IPS DF 4.7 (cell line): Measurements from ENCODE around the gene ZSWIM4.

ENCODE experiments used
- DNase-seq: peaks from one replicate; pipeline ENCODE4 v3.0.0-alpha.2; 2013; ENCODE audit warnings: low spot score; ENCODE audit errors: extremely low read depth

Gene ZSWIM4

DNA sequence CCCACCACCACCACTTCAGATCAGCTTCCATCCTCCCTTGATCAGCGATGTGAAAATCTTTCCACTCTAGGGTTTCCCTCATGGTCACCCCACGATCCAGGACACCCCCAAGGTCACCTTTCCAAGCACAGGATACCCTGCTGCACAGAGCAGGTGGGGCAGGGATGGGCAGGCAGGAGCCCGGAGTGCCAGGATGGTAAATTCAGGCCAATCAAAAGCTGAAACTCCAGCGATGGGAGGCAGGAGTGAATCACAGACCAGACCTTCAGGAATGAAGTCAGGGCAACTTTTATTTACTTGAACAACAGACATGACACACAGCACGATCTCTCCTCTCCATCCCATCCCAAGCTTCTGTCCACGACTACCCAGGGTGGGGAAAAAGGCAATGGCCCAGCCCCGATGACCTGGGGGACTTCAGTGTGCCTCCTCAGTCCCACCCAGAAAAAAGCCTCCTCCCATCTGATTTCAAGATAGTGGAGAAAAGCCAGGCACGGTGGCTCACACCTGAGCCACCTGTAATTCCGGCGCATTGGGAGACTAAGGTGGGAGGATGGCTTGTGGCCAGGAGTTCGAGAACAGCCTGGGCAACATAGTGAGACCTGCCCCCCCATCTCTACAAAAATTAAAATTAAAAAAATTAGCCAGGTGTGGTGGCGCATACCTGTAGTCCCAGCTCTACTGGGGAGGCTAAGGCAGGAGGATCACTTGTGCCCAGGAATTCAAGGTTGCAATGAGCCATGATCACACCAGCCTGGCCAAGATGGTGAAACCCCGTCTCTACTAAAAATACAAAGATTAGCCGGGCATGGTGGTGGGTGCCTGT is 39.2 kb downstream of the ZSWIM4 start:
- no peak for DNase-seq

- no peak for DNase-seq
Measured at GRCh38 chr19:13835791-13836723, 40.8 kb downstream of the ZSWIM4 start.

DNA sequence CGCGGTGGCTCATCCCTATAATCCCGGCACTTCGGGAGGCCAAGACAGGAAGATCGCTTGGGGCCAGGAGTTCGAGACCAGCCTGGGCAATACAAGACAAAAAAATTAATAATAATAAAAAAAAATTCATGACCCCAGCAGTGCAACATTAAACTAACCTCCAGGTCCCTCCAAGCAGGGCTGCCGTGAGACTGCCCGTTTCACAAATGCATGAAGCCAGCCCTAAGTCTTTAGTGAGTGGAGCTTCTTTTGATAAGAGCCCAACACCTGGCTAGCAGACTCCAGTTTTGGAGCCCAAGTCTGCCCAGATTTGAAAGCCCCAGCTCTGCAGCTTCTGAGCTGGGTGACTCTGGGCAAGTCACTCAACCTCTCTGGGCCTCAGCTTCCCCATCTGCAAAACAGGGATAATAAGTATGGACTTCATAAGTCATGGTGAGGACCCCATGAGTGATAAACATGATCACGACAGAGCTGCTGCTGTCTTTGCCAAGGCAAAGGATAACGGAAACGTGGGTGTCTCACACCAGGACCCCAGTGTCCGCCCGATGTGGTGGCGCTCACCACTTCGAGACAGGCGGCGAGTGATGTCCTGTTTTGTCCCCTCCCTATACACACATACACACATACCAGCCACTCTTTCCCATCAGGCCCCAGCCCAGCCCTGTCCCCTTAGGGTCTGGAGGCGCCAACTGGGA is 43.3 kb downstream of the ZSWIM4 start:
- no peak for DNase-seq

DNA sequence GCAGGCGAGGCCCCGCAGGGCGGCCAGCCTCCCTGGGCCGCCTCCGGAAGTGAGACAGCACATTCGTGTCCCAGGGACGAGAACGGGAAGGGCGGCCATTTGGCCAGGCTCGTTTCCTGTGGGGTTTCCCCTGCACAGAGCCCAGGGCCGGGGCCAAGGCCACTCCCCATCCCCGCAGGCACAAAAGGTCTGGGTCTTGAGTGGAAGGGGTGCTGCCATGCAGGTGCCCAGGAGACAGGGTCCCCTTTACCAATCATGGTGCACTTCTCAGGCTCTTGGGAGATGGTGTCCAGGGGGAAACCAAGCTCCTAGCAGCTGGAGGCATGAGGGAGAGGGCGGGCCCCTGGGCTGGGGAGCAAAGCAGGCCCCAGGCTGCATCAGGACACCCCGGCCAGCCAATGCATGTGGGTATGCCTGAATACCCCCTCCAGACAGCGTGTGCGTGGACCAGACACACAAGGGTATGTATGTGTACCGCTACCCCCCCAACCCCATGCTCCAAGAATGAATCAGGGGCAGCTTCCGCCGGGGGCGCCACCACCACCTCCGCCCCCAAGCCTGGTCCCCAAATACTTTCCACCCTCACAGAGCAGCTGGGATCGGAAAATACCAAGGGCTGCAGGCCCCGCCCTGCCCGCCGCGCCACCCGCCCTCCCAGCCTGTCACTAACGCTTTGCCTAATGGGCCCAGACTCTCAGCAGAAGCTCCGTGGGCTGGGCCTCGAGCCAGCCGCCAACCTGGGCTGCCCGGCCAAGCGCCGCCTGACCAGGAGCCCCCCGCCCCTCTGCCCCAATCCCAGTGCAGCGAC is 44.1 kb downstream of the ZSWIM4 start:
- no peak for DNase-seq

GRCh38 chr19:13839938-13840304 is 44.7 kb downstream of the ZSWIM4 start:
- no peak for DNase-seq

GRCh38 chr19:13840305-13841085 is 45.3 kb downstream of the ZSWIM4 start:
- no peak for DNase-seq

- DNase-seq: no peak
Measured at GRCh38 chr19:13841086-13841961, 46.1 kb downstream of the ZSWIM4 start.

GRCh38 chr19:13841962-13842290 is 46.7 kb downstream of the ZSWIM4 start:
- no peak for DNase-seq

DNA sequence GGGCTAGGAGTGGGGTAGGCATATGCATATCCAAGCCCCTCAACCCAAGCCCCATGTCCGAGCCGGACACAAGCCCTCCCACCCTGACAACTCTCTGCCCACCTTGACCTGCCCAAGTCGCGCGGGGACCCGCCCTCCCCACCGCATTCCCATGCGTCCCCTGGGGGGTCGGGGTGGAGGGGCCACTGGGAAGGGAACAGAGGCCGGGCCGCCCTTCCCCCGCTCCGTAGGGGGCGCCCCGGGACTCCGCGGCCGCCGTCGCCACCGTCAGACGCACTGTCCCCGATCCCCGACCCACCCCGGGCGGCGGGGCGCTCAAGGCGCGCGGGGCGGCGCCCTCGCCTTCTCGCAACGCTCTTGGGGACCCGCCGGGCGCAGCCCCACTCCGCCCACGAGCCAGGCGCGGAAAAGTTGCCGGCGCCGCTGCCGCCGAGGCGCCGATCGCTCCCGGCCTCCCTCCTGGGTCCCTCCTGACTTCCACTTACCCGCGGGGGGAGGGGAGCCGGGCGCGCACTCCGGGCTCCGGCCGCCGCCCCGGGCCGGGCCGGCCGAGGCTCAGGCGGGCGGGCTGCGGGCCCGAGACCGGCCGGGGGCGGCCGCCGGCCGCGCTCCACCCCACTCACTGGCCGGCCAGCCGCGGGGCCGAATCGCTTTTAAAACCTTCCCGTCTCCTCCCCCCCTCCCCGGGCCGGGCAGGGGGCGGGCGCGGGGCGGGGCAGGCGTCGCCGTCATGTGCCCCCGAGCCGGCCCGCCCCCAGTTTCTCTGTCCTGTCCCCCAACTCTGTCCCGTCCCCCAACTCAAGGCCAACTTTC is 47.3 kb downstream of the ZSWIM4 start:
- DNase-seq: no peak

GRCh38 chr19:13843104-13843921 is 48.1 kb downstream of the ZSWIM4 start:
- no peak for DNase-seq

GRCh38 chr19:13844130-13844631 is 48.9 kb downstream of the ZSWIM4 start:
- DNase-seq: no peak

DNA sequence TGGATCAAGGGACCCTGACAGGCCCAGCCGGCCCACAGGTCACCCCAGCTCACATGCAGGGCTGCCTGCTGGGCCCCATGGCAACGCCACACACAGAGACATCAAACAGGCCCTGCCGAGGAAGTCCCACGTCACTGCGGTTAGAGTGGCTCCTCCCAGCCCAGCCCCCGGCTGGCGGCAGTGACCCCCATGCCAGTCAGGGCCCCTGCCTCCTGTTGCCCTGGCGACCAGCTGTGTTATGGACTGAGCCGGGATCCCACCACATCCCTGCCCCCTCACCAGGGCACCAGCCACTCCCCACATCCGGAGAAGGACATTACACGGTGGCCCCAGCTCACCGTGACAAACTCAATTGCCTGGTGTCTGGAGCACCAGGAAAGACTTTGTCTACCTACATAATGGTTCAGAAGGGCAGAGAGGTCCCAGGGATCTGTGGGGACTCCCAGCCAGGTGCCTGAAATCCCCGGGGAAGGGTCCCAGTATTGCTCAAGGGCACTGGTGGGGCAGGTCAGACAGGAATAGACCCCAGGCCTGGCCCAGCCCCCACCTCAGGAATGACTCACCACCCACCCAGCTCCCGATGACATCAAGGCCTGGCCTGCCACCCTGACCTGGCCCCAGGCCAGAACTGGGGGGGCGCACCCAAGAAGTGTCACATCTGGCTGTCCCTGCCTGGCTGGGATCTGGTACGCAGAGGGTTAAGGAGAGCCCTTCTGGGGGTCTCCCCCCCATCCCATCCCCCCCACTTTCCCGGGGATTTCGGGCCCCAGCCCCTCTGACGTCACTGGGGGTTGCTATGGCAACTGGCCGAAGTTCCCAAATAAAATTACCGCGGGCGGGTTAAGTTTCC is 51.5 kb downstream of the ZSWIM4 start:
- no peak for DNase-seq

DNA sequence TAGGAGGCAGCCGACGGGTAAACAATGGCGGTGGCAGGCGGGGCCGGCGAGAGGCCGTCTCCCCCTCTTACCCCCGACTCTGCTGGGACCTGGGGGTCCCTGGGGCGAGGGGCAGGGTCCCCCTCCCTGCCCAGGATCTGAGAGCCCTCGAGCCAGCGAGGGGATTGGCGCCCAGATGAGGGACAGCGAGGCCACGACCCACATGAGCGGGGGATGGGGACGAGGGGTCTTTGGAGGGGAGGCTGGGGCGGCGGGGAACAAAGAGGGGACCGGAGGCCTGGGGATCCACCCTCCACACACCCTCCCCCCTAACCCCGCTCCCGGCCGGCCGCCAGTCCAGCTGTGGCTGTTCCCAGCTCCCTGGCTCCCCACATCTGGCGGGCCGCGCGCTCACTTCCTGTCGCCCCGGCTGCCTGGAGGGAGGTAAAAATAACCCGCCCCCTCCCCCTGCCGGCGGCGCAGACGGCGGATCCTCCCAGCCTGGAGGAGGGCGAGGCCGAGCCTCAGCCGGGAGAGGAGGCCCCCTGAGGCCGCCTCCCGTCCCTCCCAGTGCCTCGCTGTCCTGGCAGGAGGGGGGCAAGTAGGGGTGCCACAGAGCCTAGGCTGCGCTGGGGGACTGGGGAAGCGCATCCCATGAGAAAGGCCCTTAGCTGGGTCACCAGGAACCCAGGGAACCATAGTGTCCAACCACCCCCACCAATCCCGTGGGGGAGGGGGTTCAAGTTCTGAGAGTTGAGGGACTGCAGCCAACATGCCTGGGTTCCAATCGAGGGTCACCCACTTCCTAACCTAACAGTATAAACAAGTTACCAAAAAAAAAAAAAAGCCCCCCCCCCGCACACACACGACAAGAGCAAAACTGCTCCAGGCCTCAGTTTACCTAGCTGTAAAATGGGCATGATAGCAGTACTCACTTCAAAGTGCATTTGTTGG is 52.4 kb downstream of the ZSWIM4 start:
- DNase-seq: no peak

DNA sequence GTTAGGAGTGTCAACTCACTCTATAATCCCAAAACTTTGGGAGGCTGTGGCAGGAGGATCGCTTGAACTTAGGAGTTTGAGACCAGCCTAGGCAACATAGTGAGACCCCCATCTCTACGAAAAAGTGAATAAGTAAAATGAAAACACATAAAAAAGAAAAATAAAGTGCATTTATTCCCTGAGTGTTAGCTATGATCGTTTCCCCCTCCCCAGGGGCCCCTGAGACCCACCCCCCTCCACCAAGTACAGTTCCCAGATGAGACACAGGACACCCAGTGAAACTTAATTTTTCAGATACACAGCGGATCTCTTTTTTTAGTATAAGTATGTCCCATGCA is 53.1 kb downstream of the ZSWIM4 start:
- no peak for DNase-seq
